Body of pancreas (tissue), 4 donors: ENCODE measurements around the gene DNAAF8.

Experiments
- POLR2A ChIP-seq, 3 donors: fragments of 450-650 bp; IDR thresholded peaks; one replicate each; pipeline ENCODE4 v1.6.1; 2016; ENCODE audit warnings: antibody characterized with exemption in 3 of 3, mild to moderate bottlenecking in 2 of 3
- TF ChIP-seq, protein P1 (sequence below), 7 experiments: fragments of 450-650 bp in 4 of 7; fragments of 200-600 bp in 3 of 7; sonication (generic) in 3 of 7; IDR thresholded peaks; one replicate each; pipeline ENCODE4 v1.5.1; 2016 to 2019; ENCODE audit warnings: antibody characterized with exemption in 7 of 7

DNA sequence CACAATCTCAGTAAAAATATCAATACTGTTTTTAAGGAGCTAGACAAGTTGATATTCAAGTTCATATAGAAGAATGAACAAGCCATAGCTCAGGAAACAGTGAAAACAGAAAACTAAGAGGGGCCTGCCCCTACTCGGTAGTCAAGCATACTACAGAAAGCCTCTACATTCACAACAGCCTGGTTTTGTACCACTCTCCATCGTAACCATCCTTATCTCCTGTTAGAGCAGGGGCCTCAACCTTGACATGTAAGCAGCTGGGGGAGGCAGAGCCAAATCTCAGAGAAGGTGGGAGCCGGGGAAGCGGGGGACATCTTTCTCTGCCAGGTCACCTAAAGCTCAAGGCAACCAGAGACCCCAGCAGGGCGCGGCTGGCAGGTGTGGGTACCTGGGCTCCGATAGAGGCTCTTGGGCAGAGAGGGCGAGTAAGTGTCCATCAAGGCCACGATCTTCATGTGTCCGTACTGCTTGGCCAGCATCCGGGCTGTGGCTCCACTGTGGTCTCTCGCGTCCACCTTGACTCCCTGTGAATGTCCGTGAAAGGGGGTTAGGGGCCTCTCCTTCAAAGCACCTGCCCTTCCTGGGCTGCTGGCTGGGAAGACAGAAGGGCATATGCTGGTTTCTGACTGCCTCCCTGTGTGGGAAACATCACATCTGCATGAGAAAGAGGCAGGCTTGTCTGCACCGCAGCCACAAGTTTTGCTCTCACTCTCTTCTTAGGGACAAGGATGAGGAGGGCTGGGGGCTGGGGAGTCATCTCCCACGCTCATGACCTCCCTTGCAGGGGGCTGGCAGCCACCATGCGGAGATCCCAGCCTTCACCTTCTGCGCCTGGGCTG, 20.5 kb upstream of the DNAAF8 start:
- TF ChIP-seq, protein P1, sequence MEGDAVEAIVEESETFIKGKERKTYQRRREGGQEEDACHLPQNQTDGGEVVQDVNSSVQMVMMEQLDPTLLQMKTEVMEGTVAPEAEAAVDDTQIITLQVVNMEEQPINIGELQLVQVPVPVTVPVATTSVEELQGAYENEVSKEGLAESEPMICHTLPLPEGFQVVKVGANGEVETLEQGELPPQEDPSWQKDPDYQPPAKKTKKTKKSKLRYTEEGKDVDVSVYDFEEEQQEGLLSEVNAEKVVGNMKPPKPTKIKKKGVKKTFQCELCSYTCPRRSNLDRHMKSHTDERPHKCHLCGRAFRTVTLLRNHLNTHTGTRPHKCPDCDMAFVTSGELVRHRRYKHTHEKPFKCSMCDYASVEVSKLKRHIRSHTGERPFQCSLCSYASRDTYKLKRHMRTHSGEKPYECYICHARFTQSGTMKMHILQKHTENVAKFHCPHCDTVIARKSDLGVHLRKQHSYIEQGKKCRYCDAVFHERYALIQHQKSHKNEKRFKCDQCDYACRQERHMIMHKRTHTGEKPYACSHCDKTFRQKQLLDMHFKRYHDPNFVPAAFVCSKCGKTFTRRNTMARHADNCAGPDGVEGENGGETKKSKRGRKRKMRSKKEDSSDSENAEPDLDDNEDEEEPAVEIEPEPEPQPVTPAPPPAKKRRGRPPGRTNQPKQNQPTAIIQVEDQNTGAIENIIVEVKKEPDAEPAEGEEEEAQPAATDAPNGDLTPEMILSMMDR (IDR thresholded peaks at IDR 0.05): no peak
- no peak for TF ChIP-seq POLR2A (IDR thresholded peaks at IDR 0.05)
